Glutamatergic neuron (in vitro differentiated cells): Measurements from ENCODE around the gene AK9. TPM values are rescaled to one million over a fixed set of nuclear protein-coding genes. Genes with fewer than 3 reads are reported as not detected.
"Not testable (repeated sequence)": the region's sequence is repeated elsewhere in the genome, so short reads cannot be mapped to it uniquely, and the experiment has no call there.

ENCODE experiments used
- DNase-seq: peaks from one replicate; pipeline ENCODE4 v3.0.0; 2022
- H3K27ac Mint-ChIP-seq: one replicate; pipeline ENCODE4 v1.8.0; 2020; ENCODE audit warnings: mild to moderate bottlenecking, mixed read lengths, inconsistent platforms; ENCODE audit not compliant: unreplicated experiment
- H3K27me3 Mint-ChIP-seq: one replicate; pipeline ENCODE4 v1.8.0; 2020; ENCODE audit warnings: mild to moderate bottlenecking, moderate library complexity, mixed read lengths, inconsistent platforms; ENCODE audit not compliant: unreplicated experiment
- H3K36me3 Mint-ChIP-seq: one replicate; pipeline ENCODE4 v1.8.0; 2020; ENCODE audit warnings: mild to moderate bottlenecking, mixed read lengths, inconsistent platforms; ENCODE audit not compliant: unreplicated experiment
- H3K4me1 Mint-ChIP-seq: one replicate; pipeline ENCODE4 v1.8.0; 2020; ENCODE audit warnings: mild to moderate bottlenecking, low read depth, mixed read lengths, inconsistent platforms; ENCODE audit not compliant: unreplicated experiment
- H3K4me3 Mint-ChIP-seq: one replicate; pipeline ENCODE4 v1.8.0; 2020; ENCODE audit warnings: mild to moderate bottlenecking, mixed read lengths, inconsistent platforms; ENCODE audit not compliant: unreplicated experiment
- H3K9me3 Mint-ChIP-seq: one replicate; pipeline ENCODE4 v1.8.0; 2020; ENCODE audit warnings: mild to moderate bottlenecking, moderate library complexity, mixed read lengths, inconsistent platforms; ENCODE audit not compliant: unreplicated experiment
- CTCF ChIP-seq: fragments of 200-600 bp; sonication (generic); IDR thresholded peaks from one replicate; pipeline ENCODE4 v1.5.0; 2021; ENCODE audit not compliant: partially characterized antibody, unreplicated experiment
- total RNA-seq: library from RNA; stranded (reverse); fragmentation: NEBNext Ultra II Directional; extraction: Animal tissue kit (Norgen Biotek cat#: 25700); gene quantifications from one replicate; pipeline ENCODE4 v1.2.1, GENCODE V29; 2021; ENCODE audit not compliant: unreplicated experiment

The AK9 gene
- total RNA-seq, 1 donor from 2014 or later = 8.1 TPM

- H3K27ac Mint-ChIP-seq = no peak overlapping the region
- TF ChIP-seq CTCF = no peak
- peaks cover 2% of the 10 kb centered on the region for H3K27me3 Mint-ChIP-seq
- H3K4me1 Mint-ChIP-seq = peaks cover 11% of the 10 kb centered on the region
- no peak for DNase-seq
- H3K4me3 Mint-ChIP-seq = no peak overlapping the region
- peaks cover 6% of the 10 kb centered on the region for H3K36me3 Mint-ChIP-seq
- H3K9me3 Mint-ChIP-seq = no peaks in the 10 kb centered on the region
These were observed 45.4 kb upstream of the AK9 start for GRCh38 chr6:109736273-109737025.

GRCh38 chr6:109725250-109725649 is 34.2 kb upstream of the AK9 start:
- H3K36me3 Mint-ChIP-seq, H3K4me1 Mint-ChIP-seq, H3K9me3 Mint-ChIP-seq, DNase-seq, H3K4me3 Mint-ChIP-seq, H3K27ac Mint-ChIP-seq, H3K27me3 Mint-ChIP-seq: not testable (repeated sequence)

- Mint-ChIP-seq H3K27ac (no peak overlapping the region), H3K4me1 (peaks cover 2% of the 10 kb centered on the region), H3K27me3 (peaks cover 2% of the 10 kb centered on the region), H3K4me3 (no peak overlapping the region), H3K9me3 (peaks cover 4% of the 10 kb centered on the region), H3K36me3 (no peaks in the 10 kb centered on the region)
- TF ChIP-seq CTCF = no peak
- no peak for DNase-seq
These were observed 31.7 kb upstream of the AK9 start for GRCh38 chr6:109722564-109723254.

- Mint-ChIP-seq H3K4me1 (peaks cover 4% of the 10 kb centered on the region), H3K27me3 (peaks cover 2% of the 10 kb centered on the region), H3K36me3 (no peaks in the 10 kb centered on the region), H3K9me3 (peaks cover 4% of the 10 kb centered on the region), H3K27ac (no peak overlapping the region), H3K4me3 (no peak overlapping the region)
- no peak for TF ChIP-seq CTCF
- no peak for DNase-seq
These were observed 31.0 kb upstream of the AK9 start for GRCh38 chr6:109722011-109722410.

- H3K9me3 Mint-ChIP-seq = peaks cover 2% of the 10 kb centered on the region
- TF ChIP-seq CTCF = no peak
- no peak overlapping the region for H3K27ac Mint-ChIP-seq
- no peak for DNase-seq
- H3K4me3 Mint-ChIP-seq = no peak overlapping the region
- no peaks in the 10 kb centered on the region for H3K36me3 Mint-ChIP-seq
- peaks cover 2% of the 10 kb centered on the region for H3K27me3 Mint-ChIP-seq
- H3K4me1 Mint-ChIP-seq = peaks cover 4% of the 10 kb centered on the region
These were observed 29.3 kb upstream of the AK9 start for GRCh38 chr6:109720311-109720710.
